ENCODE measurements around the gene ATP5PB. TPM values are rescaled to one million over a fixed set of nuclear protein-coding genes. Genes with fewer than 3 reads are reported as not detected.

Gene ATP5PB
- polyA plus RNA-seq, 1 donor (not counting 4 experiments of a cell fraction or from before 2014, with no cell fraction given), result 539 TPM

GRCh38 chr1:111489604-111490003 is 40.3 kb downstream of the ATP5PB start:
- dilution Hi-C loops (cut with MboI; ENCODE audit: extremely low pct_ligation_motif_present, low sequenced_read_pairs), result no loop called here
- DNase-seq (ENCODE audit: low read depth, low spot score), result no peak
- Histone ChIP-seq H3K4me1 (ENCODE audit: control insufficient read depth, extremely low read depth, insufficient read depth, low read length) (no peaks in the 10 kb centered on the region), H3K4me3 (ENCODE audit: control insufficient read depth in 2 of 3, extremely low read depth in 1 of 3, insufficient read depth in 2 of 3, low read depth in 1 of 3, low read length in 3 of 3) (no peak overlapping the region), H2AFZ (ENCODE audit: control insufficient read depth, low read length) (no peak overlapping the region), H3K4me2 (ENCODE audit: control insufficient read depth, extremely low read depth, insufficient read depth, low read depth, low read length) (no peak overlapping the region), H3K9me1 (ENCODE audit: control insufficient read depth, extremely low read depth, insufficient read depth, low read length) (no peaks in the 10 kb centered on the region), H4K20me1 (ENCODE audit: control insufficient read depth, extremely low read depth, insufficient read depth, low read length) (no peaks in the 10 kb centered on the region), H3K36me3 (ENCODE audit: control insufficient read depth in 2 of 2, extremely low read depth in 1 of 2, insufficient read depth in 2 of 2, low read length in 2 of 2) (no peaks in the 10 kb centered on the region), H3K27ac (ENCODE audit: control insufficient read depth, insufficient read depth, low read length) (no peak overlapping the region), H3K79me2 (ENCODE audit: control insufficient read depth, insufficient read depth, low read length) (no peaks in the 10 kb centered on the region), H3K27me3 (ENCODE audit: control insufficient read depth, extremely low read depth, insufficient read depth, low read length) (peaks cover 6% of the 10 kb centered on the region), H3K9me3 (ENCODE audit: control insufficient read depth, low read depth, low read length) (no peaks in the 10 kb centered on the region), H3K9ac (ENCODE audit: control insufficient read depth, extremely low read depth, insufficient read depth, low read length) (no peak overlapping the region)
- TF ChIP-seq CTCF (optimal IDR thresholded peaks at IDR 0.05 in 1 of 3, IDR thresholded peaks at IDR 0.05 in 1 of 3, conservative IDR thresholded peaks at IDR 0.05 in 1 of 3; ENCODE audit: extremely low read depth in 1 of 3, insufficient read depth in 2 of 3, low read length in 3 of 3), result no peak
- FAIRE-seq, result no peak

- Histone ChIP-seq H3K4me2 (ENCODE audit: control insufficient read depth, extremely low read depth, insufficient read depth, low read depth, low read length) (no peak overlapping the region), H3K79me2 (ENCODE audit: control insufficient read depth, insufficient read depth, low read length) (no peaks in the 10 kb centered on the region), H3K27me3 (ENCODE audit: control insufficient read depth, extremely low read depth, insufficient read depth, low read length) (peaks cover 6% of the 10 kb centered on the region), H3K4me1 (ENCODE audit: control insufficient read depth, extremely low read depth, insufficient read depth, low read length) (no peaks in the 10 kb centered on the region), H3K9me3 (ENCODE audit: control insufficient read depth, low read depth, low read length) (no peaks in the 10 kb centered on the region), H3K27ac (ENCODE audit: control insufficient read depth, insufficient read depth, low read length) (no peak overlapping the region), H3K36me3 (ENCODE audit: control insufficient read depth in 2 of 2, extremely low read depth in 1 of 2, insufficient read depth in 2 of 2, low read length in 2 of 2) (no peaks in the 10 kb centered on the region), H3K4me3 (ENCODE audit: control insufficient read depth in 2 of 3, extremely low read depth in 1 of 3, insufficient read depth in 2 of 3, low read depth in 1 of 3, low read length in 3 of 3) (no peak overlapping the region), H2AFZ (ENCODE audit: control insufficient read depth, low read length) (no peak overlapping the region), H4K20me1 (ENCODE audit: control insufficient read depth, extremely low read depth, insufficient read depth, low read length) (no peaks in the 10 kb centered on the region), H3K9me1 (ENCODE audit: control insufficient read depth, extremely low read depth, insufficient read depth, low read length) (no peaks in the 10 kb centered on the region), H3K9ac (ENCODE audit: control insufficient read depth, extremely low read depth, insufficient read depth, low read length) (no peak overlapping the region)
- no peak for TF ChIP-seq CTCF (optimal IDR thresholded peaks at IDR 0.05 in 1 of 3, IDR thresholded peaks at IDR 0.05 in 1 of 3, conservative IDR thresholded peaks at IDR 0.05 in 1 of 3; ENCODE audit: extremely low read depth in 1 of 3, insufficient read depth in 2 of 3, low read length in 3 of 3)
- TF ChIP-seq EZH2 (IDR thresholded peaks at IDR 0.05; ENCODE audit: low read length), result no peak
- DNase-seq (ENCODE audit: low read depth, low spot score) (no peak), FAIRE-seq (no peak)
- dilution Hi-C loops (cut with MboI; ENCODE audit: extremely low pct_ligation_motif_present, low sequenced_read_pairs), result no loop called here
Observed at GRCh38 chr1:111490220-111490619, 41.0 kb downstream of the ATP5PB start.
